K562 (cell line): Measurements from ENCODE around the gene SPAG7. TPM values are rescaled to one million over a fixed set of nuclear protein-coding genes. Genes with fewer than 3 reads are reported as not detected.
A peak's percentile ranks its signal among the peaks of the same experiment; 100 is the strongest.

ENCODE experiments used
- GABPA ChIP-seq: fragments of 200-800 bp; sonication (Bioruptor generic); conservative IDR thresholded peaks from 2 replicates; pipeline ENCODE4 v1.6.1; 2016; ENCODE audit warnings: low read depth, missing genetic modification characterization, missing compliant biosample characterization
- GATAD2A ChIP-seq: fragments of 450-650 bp; IDR thresholded peaks from 2 replicates; pipeline ENCODE4 v1.6.1; 2017
- ILF3 ChIP-seq: fragments of 450-650 bp; IDR thresholded peaks from 2 replicates; pipeline ENCODE4 v1.6.1; 2018; ENCODE audit warnings: antibody characterized with exemption, mild to moderate bottlenecking, moderate library complexity, borderline replicate concordance
- KLF1 ChIP-seq: fragments of 450-650 bp; IDR thresholded peaks from 2 replicates; pipeline ENCODE4 v1.6.1; 2016; ENCODE audit warnings: missing genetic modification characterization, missing compliant biosample characterization
- KLF10 ChIP-seq: fragments of 250-450 bp; sonication (Bioruptor Pico); IDR thresholded peaks from 2 replicates; pipeline ENCODE4 v1.6.1; 2021; ENCODE audit warnings: matching md5 sums
- LEF1 ChIP-seq: fragments of 450-650 bp; IDR thresholded peaks from 2 replicates; pipeline ENCODE4 v1.6.1; 2016; ENCODE audit warnings: mild to moderate bottlenecking
- MAFK ChIP-seq: IDR thresholded peaks from 2 replicates; pipeline ENCODE4 v1.6.1; 2011; ENCODE audit warnings: low read length, improper control_type of control experiment
- NR4A1 ChIP-seq, 2 experiments: fragments of 250-450 bp in 1 of 2; fragments of 450-650 bp in 1 of 2; sonication (Bioruptor Pico) in 1 of 2; IDR thresholded peaks; 2 replicates each; pipeline versions ENCODE4 v1.4.0 to v1.6.1; 2016 to 2020; ENCODE audit warnings: mild to moderate bottlenecking in 2 of 2, missing compliant biosample characterization in 1 of 2, missing genetic modification characterization in 1 of 2, moderate library complexity in 1 of 2
- PHF20 ChIP-seq: fragments of 450-650 bp; IDR thresholded peaks from 2 replicates; pipeline ENCODE4 v1.6.1; 2018; ENCODE audit not compliant: partially characterized antibody
- SMC3 ChIP-seq: conservative IDR thresholded peaks from 2 replicates; pipeline ENCODE4 v1.6.1; 2011; ENCODE audit warnings: low read depth, low read length, improper control_type of control experiment; ENCODE audit not compliant: insufficient read depth
- SP1 ChIP-seq: sonication (generic); formaldehyde crosslinking; IDR thresholded peaks from 2 replicates; pipeline ENCODE4 v1.8.1; 2022; ENCODE audit warnings: mild to moderate bottlenecking, missing genetic modification reagents
- TAF7 ChIP-seq: fragments of 450-650 bp; IDR thresholded peaks from 2 replicates; pipeline ENCODE4 v1.6.1; 2016; ENCODE audit warnings: missing genetic modification characterization, missing compliant biosample characterization
- U2AF2 ChIP-seq: fragments of 200-400 bp; formaldehyde crosslinking; optimal IDR thresholded peaks from 2 replicates; pipeline ENCODE3; 2017; ENCODE audit warnings: low read depth, mild to moderate bottlenecking, low read length
- YBX1 ChIP-seq: fragments of 450-650 bp; IDR thresholded peaks from 2 replicates; pipeline ENCODE4 v1.7.1; 2016; ENCODE audit warnings: mild to moderate bottlenecking
- ZBTB43 ChIP-seq: sonication (generic); formaldehyde crosslinking; IDR thresholded peaks from 2 replicates; pipeline ENCODE4 v1.8.0; 2023; ENCODE audit warnings: mild to moderate bottlenecking, missing genetic modification reagents
- ZNF212 ChIP-seq: fragments of 450-650 bp; formaldehyde crosslinking; IDR thresholded peaks from 2 replicates; pipeline ENCODE4 v1.4.0; 2020; ENCODE audit warnings: mild to moderate bottlenecking
- ZNF431 ChIP-seq: sonication (generic); formaldehyde crosslinking; IDR thresholded peaks from 2 replicates; pipeline ENCODE4 v1.8.0; 2022; ENCODE audit warnings: mild to moderate bottlenecking, missing genetic modification reagents
- polyA plus RNA-seq, 8 experiments: library from polyadenylated mRNA; depleted of rRNA in 4 of 8; stranded (reverse) in 5 of 8; unstranded in 3 of 8; fragments of >200 nt; fragmentation: Nextera tagmentation in 2 of 8; fragmentation: Illumina TruSeq in 1 of 8; extraction: Ambion mirVana in 2 of 8; extraction: Trizol in 1 of 8; gene quantifications; 2 replicates each; pipeline versions ENCODE4 v1.2.1 to v1.2.3, GENCODE V29; 2011 to 2014; ENCODE audit warnings: inconsistent platforms in 1 of 8, missing spikeins in 1 of 8
- total RNA-seq, 7 experiments: library from RNA; depleted of rRNA in 6 of 7; stranded (reverse); fragments of >200 nt in 6 of 7; fragmentation: Illumina TruSeq in 2 of 7; extraction: Trizol in 2 of 7; gene quantifications; 2 replicates each; pipeline versions ENCODE4 v1.2.1 to v1.2.3, GENCODE V29; 2011 to 2021; ENCODE audit warnings: low replicate concordance in 1 of 7
- TF ChIP-seq, protein P1 (sequence below): IDR thresholded peaks from 3 replicates; pipeline ENCODE4 v1.6.1; 2011; ENCODE audit warnings: borderline replicate concordance, mild to moderate bottlenecking, moderate library complexity; ENCODE audit not compliant: insufficient read length; ENCODE audit errors: extremely low read depth
- TF ChIP-seq, protein P2 (sequence below), 3 experiments: IDR thresholded peaks in 2 of 3; conservative IDR thresholded peaks in 1 of 3; 2 replicates each; pipeline ENCODE4 v1.5.1; 2011 to 2012; ENCODE audit warnings: low read length in 3 of 3, mild to moderate bottlenecking in 3 of 3, control low read depth in 2 of 3, improper control_type of control experiment in 1 of 3, inconsistent platforms in 1 of 3, low read depth in 1 of 3, mixed read lengths in 1 of 3, moderate library complexity in 1 of 3; ENCODE audit not compliant: insufficient read depth in 2 of 3
- TF ChIP-seq, protein P3 (sequence below): fragments of 450-650 bp; IDR thresholded peaks from 2 replicates; pipeline ENCODE4 v1.6.1; 2018; ENCODE audit not compliant: partially characterized antibody

Gene SPAG7
- total and polyA plus RNA-seq, 9 of the 15 experiments (the other 6 are each of a cell fraction or from before 2014, with no cell fraction given), result 5.6 to 53.5 (median 36.3) TPM

DNA sequence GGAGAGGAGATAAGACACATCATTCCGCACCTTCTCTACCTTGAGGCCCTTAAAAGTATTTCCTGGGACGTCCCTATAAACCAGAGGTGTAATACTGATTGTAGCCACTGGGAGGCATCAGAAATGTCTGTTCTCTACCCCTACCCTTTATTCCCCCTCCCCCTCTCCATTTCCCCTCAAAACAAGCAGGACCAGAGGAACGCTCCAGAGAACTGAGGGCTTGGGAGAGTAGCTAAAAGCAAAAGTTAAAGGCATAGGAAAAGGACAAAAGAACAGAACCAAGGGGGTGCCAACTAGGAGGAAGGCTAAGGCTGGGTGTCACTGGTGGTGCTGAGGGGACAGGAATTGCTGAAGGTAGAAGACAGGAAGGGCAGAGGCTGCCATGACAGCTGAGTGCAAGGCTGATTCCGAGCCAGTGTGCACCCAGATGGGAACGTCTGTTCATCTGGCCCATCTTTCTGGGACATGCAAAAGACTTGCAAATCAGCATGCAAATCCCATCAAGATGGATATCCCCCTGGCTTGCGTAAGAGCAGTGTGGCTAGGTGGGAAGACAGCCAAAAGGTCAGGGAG lies 13.1 kb upstream of the SPAG7 start (continued):
- TF ChIP-seq, protein P1, sequence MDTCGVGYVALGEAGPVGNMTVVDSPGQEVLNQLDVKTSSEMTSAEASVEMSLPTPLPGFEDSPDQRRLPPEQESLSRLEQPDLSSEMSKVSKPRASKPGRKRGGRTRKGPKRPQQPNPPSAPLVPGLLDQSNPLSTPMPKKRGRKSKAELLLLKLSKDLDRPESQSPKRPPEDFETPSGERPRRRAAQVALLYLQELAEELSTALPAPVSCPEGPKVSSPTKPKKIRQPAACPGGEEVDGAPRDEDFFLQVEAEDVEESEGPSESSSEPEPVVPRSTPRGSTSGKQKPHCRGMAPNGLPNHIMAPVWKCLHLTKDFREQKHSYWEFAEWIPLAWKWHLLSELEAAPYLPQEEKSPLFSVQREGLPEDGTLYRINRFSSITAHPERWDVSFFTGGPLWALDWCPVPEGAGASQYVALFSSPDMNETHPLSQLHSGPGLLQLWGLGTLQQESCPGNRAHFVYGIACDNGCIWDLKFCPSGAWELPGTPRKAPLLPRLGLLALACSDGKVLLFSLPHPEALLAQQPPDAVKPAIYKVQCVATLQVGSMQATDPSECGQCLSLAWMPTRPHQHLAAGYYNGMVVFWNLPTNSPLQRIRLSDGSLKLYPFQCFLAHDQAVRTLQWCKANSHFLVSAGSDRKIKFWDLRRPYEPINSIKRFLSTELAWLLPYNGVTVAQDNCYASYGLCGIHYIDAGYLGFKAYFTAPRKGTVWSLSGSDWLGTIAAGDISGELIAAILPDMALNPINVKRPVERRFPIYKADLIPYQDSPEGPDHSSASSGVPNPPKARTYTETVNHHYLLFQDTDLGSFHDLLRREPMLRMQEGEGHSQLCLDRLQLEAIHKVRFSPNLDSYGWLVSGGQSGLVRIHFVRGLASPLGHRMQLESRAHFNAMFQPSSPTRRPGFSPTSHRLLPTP, result no peak
- no peak for TF ChIP-seq ILF3
- no peak for TF ChIP-seq GATAD2A
- no peak for TF ChIP-seq YBX1
- TF ChIP-seq ZBTB43 (CRISPR knock-in tag), result no peak
- no peak for TF ChIP-seq ZNF212
- no peak for TF ChIP-seq ZNF431
- no peak for TF ChIP-seq TAF7
- no peak for TF ChIP-seq KLF1 (tag)
- TF ChIP-seq SMC3, result peak; percentile 60
- TF ChIP-seq SP1 (CRISPR knock-in tag), result no peak
- TF ChIP-seq, protein P2, sequence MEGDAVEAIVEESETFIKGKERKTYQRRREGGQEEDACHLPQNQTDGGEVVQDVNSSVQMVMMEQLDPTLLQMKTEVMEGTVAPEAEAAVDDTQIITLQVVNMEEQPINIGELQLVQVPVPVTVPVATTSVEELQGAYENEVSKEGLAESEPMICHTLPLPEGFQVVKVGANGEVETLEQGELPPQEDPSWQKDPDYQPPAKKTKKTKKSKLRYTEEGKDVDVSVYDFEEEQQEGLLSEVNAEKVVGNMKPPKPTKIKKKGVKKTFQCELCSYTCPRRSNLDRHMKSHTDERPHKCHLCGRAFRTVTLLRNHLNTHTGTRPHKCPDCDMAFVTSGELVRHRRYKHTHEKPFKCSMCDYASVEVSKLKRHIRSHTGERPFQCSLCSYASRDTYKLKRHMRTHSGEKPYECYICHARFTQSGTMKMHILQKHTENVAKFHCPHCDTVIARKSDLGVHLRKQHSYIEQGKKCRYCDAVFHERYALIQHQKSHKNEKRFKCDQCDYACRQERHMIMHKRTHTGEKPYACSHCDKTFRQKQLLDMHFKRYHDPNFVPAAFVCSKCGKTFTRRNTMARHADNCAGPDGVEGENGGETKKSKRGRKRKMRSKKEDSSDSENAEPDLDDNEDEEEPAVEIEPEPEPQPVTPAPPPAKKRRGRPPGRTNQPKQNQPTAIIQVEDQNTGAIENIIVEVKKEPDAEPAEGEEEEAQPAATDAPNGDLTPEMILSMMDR (IDR thresholded peaks at IDR 0.05 in 2 of 3, conservative IDR thresholded peaks at IDR 0.05 in 1 of 3; ENCODE audit: insufficient read depth in 2 of 3, low read depth in 1 of 3, low read length in 3 of 3), result peak; percentile 54 to 64 (median 60); a peak in 5 of 6 replicates
- TF ChIP-seq NR4A1 (CRISPR knock-in tag; IDR thresholded peaks at IDR 0.05), result no peak
- no peak for TF ChIP-seq NR4A1 (tag; IDR thresholded peaks at IDR 0.05)
- TF ChIP-seq PHF20, result no peak
- no peak for TF ChIP-seq U2AF2
- TF ChIP-seq LEF1, result no peak
- TF ChIP-seq GABPA (tag), result no peak
- TF ChIP-seq KLF10, result no peak
- no peak for TF ChIP-seq MAFK
- TF ChIP-seq, protein P3, sequence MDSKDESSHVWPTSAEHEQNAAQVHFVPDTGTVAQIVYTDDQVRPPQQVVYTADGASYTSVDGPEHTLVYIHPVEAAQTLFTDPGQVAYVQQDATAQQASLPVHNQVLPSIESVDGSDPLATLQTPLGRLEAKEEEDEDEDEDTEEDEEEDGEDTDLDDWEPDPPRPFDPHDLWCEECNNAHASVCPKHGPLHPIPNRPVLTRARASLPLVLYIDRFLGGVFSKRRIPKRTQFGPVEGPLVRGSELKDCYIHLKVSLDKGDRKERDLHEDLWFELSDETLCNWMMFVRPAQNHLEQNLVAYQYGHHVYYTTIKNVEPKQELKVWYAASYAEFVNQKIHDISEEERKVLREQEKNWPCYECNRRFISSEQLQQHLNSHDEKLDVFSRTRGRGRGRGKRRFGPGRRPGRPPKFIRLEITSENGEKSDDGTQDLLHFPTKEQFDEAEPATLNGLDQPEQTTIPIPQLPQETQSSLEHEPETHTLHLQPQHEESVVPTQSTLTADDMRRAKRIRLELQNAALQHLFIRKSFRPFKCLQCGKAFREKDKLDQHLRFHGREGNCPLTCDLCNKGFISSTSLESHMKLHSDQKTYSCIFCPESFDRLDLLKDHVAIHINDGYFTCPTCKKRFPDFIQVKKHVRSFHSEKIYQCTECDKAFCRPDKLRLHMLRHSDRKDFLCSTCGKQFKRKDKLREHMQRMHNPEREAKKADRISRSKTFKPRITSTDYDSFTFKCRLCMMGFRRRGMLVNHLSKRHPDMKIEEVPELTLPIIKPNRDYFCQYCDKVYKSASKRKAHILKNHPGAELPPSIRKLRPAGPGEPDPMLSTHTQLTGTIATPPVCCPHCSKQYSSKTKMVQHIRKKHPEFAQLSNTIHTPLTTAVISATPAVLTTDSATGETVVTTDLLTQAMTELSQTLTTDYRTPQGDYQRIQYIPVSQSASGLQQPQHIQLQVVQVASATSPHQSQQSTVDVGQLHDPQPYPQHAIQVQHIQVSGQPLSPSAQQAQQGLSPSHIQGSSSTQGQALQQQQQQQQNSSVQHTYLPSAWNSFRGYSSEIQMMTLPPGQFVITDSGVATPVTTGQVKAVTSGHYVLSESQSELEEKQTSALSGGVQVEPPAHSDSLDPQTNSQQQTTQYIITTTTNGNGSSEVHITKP, result no peak
